Camera-type eye (tissue), 1 donor: ENCODE data around the gene PLEKHO1. TPM values are rescaled to one million over a fixed set of nuclear protein-coding genes. Genes with fewer than 3 reads are reported as not detected.

Source experiments
- total RNA-seq: library from RNA; depleted of rRNA; stranded (reverse); fragments of >200 nt; gene quantifications from one replicate; pipeline ENCODE4 v1.2.3, GENCODE V29; 2014

Gene PLEKHO1, protein sequence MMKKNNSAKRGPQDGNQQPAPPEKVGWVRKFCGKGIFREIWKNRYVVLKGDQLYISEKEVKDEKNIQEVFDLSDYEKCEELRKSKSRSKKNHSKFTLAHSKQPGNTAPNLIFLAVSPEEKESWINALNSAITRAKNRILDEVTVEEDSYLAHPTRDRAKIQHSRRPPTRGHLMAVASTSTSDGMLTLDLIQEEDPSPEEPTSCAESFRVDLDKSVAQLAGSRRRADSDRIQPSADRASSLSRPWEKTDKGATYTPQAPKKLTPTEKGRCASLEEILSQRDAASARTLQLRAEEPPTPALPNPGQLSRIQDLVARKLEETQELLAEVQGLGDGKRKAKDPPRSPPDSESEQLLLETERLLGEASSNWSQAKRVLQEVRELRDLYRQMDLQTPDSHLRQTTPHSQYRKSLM
- 35.0 TPM for total RNA-seq

DNA sequence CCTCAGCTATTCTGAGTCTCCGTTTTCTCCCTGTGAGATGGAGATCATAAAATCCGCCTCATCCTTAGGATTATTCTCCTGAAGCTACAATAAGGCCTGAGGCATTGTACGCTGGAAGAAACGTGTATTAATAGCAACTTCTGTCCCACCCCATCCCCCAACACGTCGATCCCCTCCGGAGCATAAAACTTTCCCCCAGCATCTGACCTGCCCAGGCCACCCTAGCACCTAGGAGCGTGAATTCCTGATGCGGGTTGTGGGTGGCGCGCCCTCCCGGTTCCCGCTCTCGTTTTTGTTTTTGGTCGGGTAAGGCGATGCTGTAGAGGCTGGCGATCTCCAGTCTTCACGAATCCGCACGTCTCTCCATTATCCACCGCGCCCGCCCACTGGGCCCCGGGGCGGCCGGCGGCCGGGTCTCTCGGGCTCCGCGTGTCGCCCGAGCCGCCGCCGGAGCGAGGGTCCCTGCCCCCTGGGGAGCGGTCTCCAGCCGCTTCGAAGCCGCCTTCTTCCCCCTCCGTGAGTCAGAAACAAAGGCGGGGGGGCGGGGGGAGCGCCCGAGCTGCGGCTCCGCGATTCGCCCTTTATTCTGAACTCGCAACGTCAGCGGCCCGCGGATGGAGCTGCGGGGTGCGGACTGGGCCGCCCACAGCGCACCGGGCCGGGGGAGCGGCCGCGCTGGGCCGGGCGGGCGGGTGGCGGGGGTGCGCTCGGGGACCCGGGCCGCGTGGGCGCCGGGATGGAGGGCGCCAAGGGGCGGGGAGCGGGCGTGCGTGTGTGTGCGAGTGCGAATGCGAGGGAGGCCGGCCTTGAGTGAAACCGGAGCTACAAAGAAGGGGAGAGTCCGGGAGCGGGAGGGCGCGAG, at the start of gene PLEKHO1:
PLEKHO1 (plus strand) TSS at position 646 of the 862 bp plus-strand sequence. CDS start 342 bp downstream, outside the sequence.

Other genes starting within 250 kb of the PLEKHO1 start
- 38.3 TPM for gene SV2A, start 232.1 kb upstream of the PLEKHO1 start, total RNA-seq
- gene SF3B4, start 222.1 kb upstream of the PLEKHO1 start, total RNA-seq = 13.3 TPM
- 17.9 TPM for gene MTMR11, start 213.0 kb upstream of the PLEKHO1 start, total RNA-seq
- gene OTUD7B, start 139.2 kb upstream of the PLEKHO1 start, total RNA-seq = 31.3 TPM
- 83.2 TPM for gene VPS45, start 82.1 kb upstream of the PLEKHO1 start, total RNA-seq
- gene ANP32E, start 86.2 kb downstream of the PLEKHO1 start, total RNA-seq = 45.7 TPM
- 49.1 TPM for gene CA14, start 107.9 kb downstream of the PLEKHO1 start, total RNA-seq
- 68.5 TPM for gene APH1A, start 119.1 kb downstream of the PLEKHO1 start, total RNA-seq
- gene C1orf54, start 122.9 kb downstream of the PLEKHO1 start, total RNA-seq = 9.1 TPM
- 5.7 TPM for gene CIART, start 132.6 kb downstream of the PLEKHO1 start, total RNA-seq
- 32.3 TPM for gene MRPS21, start 143.9 kb downstream of the PLEKHO1 start, total RNA-seq
- gene PRPF3, start 171.6 kb downstream of the PLEKHO1 start, total RNA-seq = 95.1 TPM
- 30.1 TPM for gene RPRD2, start 214.2 kb downstream of the PLEKHO1 start, total RNA-seq